ENCODE results near the gene TRPM5. TPM values are rescaled to one million over a fixed set of nuclear protein-coding genes. Genes with fewer than 3 reads are reported as not detected.

Gene TRPM5
- total and polyA plus RNA-seq, 9 of the 15 experiments (the other 6 are each of a cell fraction or from before 2014, with no cell fraction given), result not detected

DNA sequence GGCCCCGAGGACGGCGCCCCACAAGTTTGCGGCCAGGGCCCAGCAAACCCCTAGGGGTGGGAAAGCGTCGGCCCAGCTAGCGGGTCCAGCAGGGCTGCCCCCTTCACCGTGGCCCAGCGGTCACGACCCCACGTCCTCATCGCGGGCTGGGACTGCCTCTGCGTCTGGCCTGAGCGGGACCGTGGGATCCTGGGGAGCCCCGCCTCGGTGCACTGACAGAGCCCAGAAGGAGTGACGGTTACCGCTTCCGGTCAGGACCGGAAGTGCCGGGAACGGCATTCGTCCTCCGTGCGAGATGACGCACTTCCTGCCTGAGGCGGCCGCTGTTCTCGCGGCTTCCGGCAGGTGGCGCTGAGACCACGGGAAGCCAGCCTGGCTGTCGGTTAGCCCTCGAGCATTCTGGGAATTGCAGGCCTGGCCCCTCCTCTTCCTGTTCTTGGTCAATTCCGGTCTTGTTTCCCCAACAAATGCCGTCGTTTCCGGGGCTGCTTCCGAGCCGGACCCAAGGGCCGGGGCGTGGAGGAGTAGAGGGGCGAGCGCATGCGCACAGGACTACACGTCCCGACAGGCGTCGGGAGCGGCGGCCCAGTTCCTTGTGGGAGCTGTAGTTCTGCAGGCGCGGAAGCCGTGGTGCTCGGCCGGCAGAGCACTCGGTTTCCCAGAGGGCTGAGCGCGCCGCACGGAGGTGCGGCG, 44.1 kb downstream of the TRPM5 start, which contains the start of gene TSSC4 (continued):
- TF ChIP-seq, protein P1, sequence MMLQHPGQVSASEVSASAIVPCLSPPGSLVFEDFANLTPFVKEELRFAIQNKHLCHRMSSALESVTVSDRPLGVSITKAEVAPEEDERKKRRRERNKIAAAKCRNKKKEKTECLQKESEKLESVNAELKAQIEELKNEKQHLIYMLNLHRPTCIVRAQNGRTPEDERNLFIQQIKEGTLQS (IDR thresholded peaks at IDR 0.05), result peak; percentile 51; the same call in 1 of the 2 replicates
- TF ChIP-seq, protein P1 (CRISPR knock-in tag; conservative IDR thresholded peaks at IDR 0.05), result peak; percentile 8; the same call in 1 of the 2 replicates
- TF ChIP-seq, protein P2, sequence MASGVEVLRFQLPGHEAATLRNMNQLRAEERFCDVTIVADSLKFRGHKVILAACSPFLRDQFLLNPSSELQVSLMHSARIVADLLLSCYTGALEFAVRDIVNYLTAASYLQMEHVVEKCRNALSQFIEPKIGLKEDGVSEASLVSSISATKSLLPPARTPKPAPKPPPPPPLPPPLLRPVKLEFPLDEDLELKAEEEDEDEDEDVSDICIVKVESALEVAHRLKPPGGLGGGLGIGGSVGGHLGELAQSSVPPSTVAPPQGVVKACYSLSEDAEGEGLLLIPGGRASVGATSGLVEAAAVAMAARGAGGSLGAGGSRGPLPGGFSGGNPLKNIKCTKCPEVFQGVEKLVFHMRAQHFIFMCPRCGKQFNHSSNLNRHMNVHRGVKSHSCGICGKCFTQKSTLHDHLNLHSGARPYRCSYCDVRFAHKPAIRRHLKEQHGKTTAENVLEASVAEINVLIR (CRISPR knock-in tag; IDR thresholded peaks at IDR 0.05), result peak; percentile 87
- peak; percentile 85 to 89 for TF ChIP-seq ETV6 (IDR thresholded peaks at IDR 0.05; ENCODE audit: borderline replicate concordance in 1 of 2, low read depth in 2 of 2, low read length in 1 of 2)
- 0 out of 2 replicates have a peak, but pooled peaks have one; percentile 84 for TF ChIP-seq ETV6 (CRISPR knock-in tag; IDR thresholded peaks at IDR 0.05; ENCODE audit: borderline replicate concordance)
- peak; percentile 83 for TF ChIP-seq CTBP1 (IDR thresholded peaks at IDR 0.05; ENCODE audit: borderline replicate concordance)
- 0 out of 2 replicates have a peak, but pooled peaks have one; percentile 63 for TF ChIP-seq PML (IDR thresholded peaks at IDR 0.05; ENCODE audit: low read length)
- peak; percentile 73; the same call in 1 of the 2 replicates for TF ChIP-seq E2F3 (CRISPR knock-in tag; IDR thresholded peaks at IDR 0.05)
- TF ChIP-seq KLF13 (tag; IDR thresholded peaks at IDR 0.05; ENCODE audit: borderline replicate concordance, low read depth), result 0 out of 2 replicates have a peak, but pooled peaks have one; percentile 22
- TF ChIP-seq ETV5 (CRISPR knock-in tag; IDR thresholded peaks at IDR 0.05; ENCODE audit: low read depth), result peak; percentile 95
- peak; percentile 22 for TF ChIP-seq RBBP5 (IDR thresholded peaks at IDR 0.05; ENCODE audit: borderline replicate concordance, insufficient read depth, low read length, poor library complexity, severe bottlenecking)
- TF ChIP-seq KDM2B (CRISPR knock-in tag; IDR thresholded peaks at IDR 0.05), result peak; percentile 30; the same call in 1 of the 2 replicates
- TF ChIP-seq TARDBP (IDR thresholded peaks at IDR 0.05), result peak; percentile 95; the same call in 1 of the 2 replicates
- TF ChIP-seq, protein P3, sequence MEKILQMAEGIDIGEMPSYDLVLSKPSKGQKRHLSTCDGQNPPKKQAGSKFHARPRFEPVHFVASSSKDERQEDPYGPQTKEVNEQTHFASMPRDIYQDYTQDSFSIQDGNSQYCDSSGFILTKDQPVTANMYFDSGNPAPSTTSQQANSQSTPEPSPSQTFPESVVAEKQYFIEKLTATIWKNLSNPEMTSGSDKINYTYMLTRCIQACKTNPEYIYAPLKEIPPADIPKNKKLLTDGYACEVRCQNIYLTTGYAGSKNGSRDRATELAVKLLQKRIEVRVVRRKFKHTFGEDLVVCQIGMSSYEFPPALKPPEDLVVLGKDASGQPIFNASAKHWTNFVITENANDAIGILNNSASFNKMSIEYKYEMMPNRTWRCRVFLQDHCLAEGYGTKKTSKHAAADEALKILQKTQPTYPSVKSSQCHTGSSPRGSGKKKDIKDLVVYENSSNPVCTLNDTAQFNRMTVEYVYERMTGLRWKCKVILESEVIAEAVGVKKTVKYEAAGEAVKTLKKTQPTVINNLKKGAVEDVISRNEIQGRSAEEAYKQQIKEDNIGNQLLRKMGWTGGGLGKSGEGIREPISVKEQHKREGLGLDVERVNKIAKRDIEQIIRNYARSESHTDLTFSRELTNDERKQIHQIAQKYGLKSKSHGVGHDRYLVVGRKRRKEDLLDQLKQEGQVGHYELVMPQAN (IDR thresholded peaks at IDR 0.05; ENCODE audit: borderline replicate concordance), result 0 out of 2 replicates have a peak, but pooled peaks have one; percentile 52
- peak in 1 of 2 experiments; percentile 95; a peak in 2 of 4 replicates for TF ChIP-seq KDM4B (IDR thresholded peaks at IDR 0.05; ENCODE audit: borderline replicate concordance in 2 of 2, low read depth in 1 of 2)
- TF ChIP-seq NFE2 (IDR thresholded peaks at IDR 0.05; ENCODE audit: low read depth), result peak; percentile 2; the same call in 1 of the 2 replicates
- TF ChIP-seq NFIC (IDR thresholded peaks at IDR 0.05), result 0 out of 2 replicates have a peak, but pooled peaks have one; percentile 38
- TF ChIP-seq NCOR1 (IDR thresholded peaks at IDR 0.05), result 0 out of 2 replicates have a peak, but pooled peaks have one; percentile 36

Measured in K562 (cell line).